ENCODE results near the gene ASB4. TPM values are rescaled to one million over a fixed set of nuclear protein-coding genes. Genes with fewer than 3 reads are reported as not detected.

Gene ASB4
- total RNA-seq, 2 donors from 2014 or later = not detected

DNA sequence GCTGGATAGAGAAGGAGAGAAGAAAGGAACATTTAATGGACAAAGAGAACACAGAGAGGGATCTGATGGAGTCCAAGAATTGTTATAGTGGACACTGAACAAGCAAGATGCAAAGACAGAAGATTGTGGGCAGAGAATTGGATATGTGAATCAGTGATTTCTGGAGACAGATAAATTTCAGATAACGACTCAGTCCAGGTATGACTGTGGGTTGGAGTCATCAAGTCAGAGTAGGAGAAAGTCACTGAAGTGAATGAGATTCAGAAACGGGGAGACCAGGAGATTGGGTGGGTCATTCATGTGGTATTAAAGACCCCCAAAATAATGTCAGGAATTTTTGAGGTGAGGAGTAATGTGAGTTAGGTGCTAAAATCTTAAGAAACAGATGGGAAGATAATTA is 23.0 kb downstream of the ASB4 start:
- Histone ChIP-seq H3K9ac (ENCODE audit: extremely low read depth, low read length, poor library complexity, severe bottlenecking) (no peak overlapping the region), H3K4me1 (ENCODE audit: control insufficient read depth, insufficient read depth, low read length) (no peaks in the 10 kb centered on the region), H3K4me3 (ENCODE audit: low read length) (no peak overlapping the region), H3K9me3 (ENCODE audit: control insufficient read depth, low read length) (no peaks in the 10 kb centered on the region), H3K27ac (ENCODE audit: low read depth, low read length) (no peak overlapping the region), H3K27me3 (ENCODE audit: control insufficient read depth, insufficient read depth, low read length, poor library complexity, severe bottlenecking) (no peaks in the 10 kb centered on the region), H3K36me3 (ENCODE audit: control insufficient read depth, insufficient read depth, low read length) (no peaks in the 10 kb centered on the region)
- Mint-ChIP-seq H3K27ac (no peak overlapping the region), H3K4me3 (no peak overlapping the region), H3K27me3 (ENCODE audit: insufficient read depth) (no peaks in the 10 kb centered on the region), H3K4me1 (peaks cover 4% of the 10 kb centered on the region), H3K36me3 (ENCODE audit: low read depth) (no peaks in the 10 kb centered on the region), H3K9me3 (no peaks in the 10 kb centered on the region)
- no peak for DNase-seq
- WGBS, 2 experiments (ENCODE audit: insufficient coverage in 1 of 2, insufficient read length in 1 of 2) = 87 to 100% methylated on average over 1 to 2 of the region's 2 CpGs
- TF ChIP-seq, protein P1, sequence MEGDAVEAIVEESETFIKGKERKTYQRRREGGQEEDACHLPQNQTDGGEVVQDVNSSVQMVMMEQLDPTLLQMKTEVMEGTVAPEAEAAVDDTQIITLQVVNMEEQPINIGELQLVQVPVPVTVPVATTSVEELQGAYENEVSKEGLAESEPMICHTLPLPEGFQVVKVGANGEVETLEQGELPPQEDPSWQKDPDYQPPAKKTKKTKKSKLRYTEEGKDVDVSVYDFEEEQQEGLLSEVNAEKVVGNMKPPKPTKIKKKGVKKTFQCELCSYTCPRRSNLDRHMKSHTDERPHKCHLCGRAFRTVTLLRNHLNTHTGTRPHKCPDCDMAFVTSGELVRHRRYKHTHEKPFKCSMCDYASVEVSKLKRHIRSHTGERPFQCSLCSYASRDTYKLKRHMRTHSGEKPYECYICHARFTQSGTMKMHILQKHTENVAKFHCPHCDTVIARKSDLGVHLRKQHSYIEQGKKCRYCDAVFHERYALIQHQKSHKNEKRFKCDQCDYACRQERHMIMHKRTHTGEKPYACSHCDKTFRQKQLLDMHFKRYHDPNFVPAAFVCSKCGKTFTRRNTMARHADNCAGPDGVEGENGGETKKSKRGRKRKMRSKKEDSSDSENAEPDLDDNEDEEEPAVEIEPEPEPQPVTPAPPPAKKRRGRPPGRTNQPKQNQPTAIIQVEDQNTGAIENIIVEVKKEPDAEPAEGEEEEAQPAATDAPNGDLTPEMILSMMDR (conservative IDR thresholded peaks at IDR 0.05) = no peak

DNA sequence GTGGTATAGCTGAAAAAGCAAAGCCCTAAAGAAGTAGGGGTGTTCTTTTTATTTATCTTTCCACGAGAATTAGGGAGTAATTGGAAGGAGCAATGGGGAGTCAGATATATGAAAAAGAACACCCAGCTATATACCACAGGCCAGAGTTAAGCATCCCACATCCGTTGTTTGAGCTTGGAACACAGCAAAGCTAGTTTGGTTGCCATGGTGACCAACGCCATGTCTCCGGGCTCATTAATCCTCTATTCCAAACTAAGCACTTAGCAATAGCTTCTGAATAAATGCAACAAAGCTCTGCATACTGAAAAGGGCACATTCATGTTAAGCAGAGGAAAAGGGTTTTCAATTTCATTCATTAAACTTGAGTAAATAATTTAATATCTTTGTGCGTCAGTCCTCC is 23.5 kb downstream of the ASB4 start:
- TF ChIP-seq, protein P1 (conservative IDR thresholded peaks at IDR 0.05) = no peak
- peak; percentile 70 for DNase-seq

DNA sequence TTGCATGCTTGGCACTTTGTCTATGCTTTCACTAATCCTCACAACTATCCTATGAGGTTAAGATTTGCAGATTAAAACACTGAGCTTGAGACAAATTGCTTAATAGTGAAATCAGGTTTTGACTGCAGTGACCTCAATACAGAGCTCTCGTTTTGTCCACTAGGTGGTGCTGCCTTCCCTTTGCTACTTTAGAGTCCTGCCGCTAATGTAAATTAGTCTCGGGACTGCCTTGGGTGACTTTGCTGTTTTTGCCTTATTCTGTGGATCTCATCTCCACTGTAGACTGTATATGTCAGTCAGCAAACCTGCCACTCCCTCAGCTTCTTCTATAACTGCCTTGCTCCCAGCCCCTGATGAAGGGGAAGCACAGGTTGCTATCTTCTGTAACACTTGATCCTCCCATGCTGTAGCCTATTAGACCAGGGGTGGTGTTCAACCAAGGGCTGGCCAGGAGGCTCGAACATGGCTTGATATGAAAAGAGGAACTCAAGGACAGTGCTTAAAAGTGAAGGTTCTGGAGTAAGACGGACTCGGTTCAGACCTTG is 26.0 kb downstream of the ASB4 start:
- no peaks in the 10 kb centered on the region for H3K27me3 Mint-ChIP-seq (ENCODE audit: insufficient read depth)
- H3K9ac ChIP-seq (ENCODE audit: extremely low read depth, low read length, poor library complexity, severe bottlenecking) = no peak overlapping the region
- WGBS, 2 experiments (ENCODE audit: insufficient coverage in 1 of 2, insufficient read length in 1 of 2) = 48 to 49% methylated on average over 2 to 6 of the region's 6 CpGs
- H3K27me3 ChIP-seq (ENCODE audit: control insufficient read depth, insufficient read depth, low read length, poor library complexity, severe bottlenecking) = no peaks in the 10 kb centered on the region
- H3K27ac Mint-ChIP-seq = peak overlapping the region; percentile 71
- no peak overlapping the region for H3K27ac ChIP-seq (ENCODE audit: low read depth, low read length)
- no peaks in the 10 kb centered on the region for H3K4me1 Mint-ChIP-seq
- H3K4me1 ChIP-seq (ENCODE audit: control insufficient read depth, insufficient read depth, low read length) = no peaks in the 10 kb centered on the region
- TF ChIP-seq, protein P1 (conservative IDR thresholded peaks at IDR 0.05) = peak; percentile 94
- DNase-seq = peak; percentile 89
- no peak overlapping the region for H3K4me3 ChIP-seq (ENCODE audit: low read length)
- H3K36me3 ChIP-seq (ENCODE audit: control insufficient read depth, insufficient read depth, low read length) = no peaks in the 10 kb centered on the region
- H3K4me3 Mint-ChIP-seq = no peak overlapping the region
- no peaks in the 10 kb centered on the region for H3K9me3 Mint-ChIP-seq
- H3K36me3 Mint-ChIP-seq (ENCODE audit: low read depth) = no peaks in the 10 kb centered on the region
- H3K9me3 ChIP-seq (ENCODE audit: control insufficient read depth, low read length) = no peaks in the 10 kb centered on the region

More for the DNA sequence above, 23.5 kb downstream of the ASB4 start:
- Histone ChIP-seq H3K27me3 (ENCODE audit: control insufficient read depth, insufficient read depth, low read length, poor library complexity, severe bottlenecking) (no peaks in the 10 kb centered on the region), H3K9me3 (ENCODE audit: control insufficient read depth, low read length) (no peaks in the 10 kb centered on the region), H3K36me3 (ENCODE audit: control insufficient read depth, insufficient read depth, low read length) (no peaks in the 10 kb centered on the region), H3K9ac (ENCODE audit: extremely low read depth, low read length, poor library complexity, severe bottlenecking) (no peak overlapping the region), H3K4me3 (ENCODE audit: low read length) (no peak overlapping the region), H3K4me1 (ENCODE audit: control insufficient read depth, insufficient read depth, low read length) (no peaks in the 10 kb centered on the region), H3K27ac (ENCODE audit: low read depth, low read length) (peak overlapping the region; percentile 15)
- Mint-ChIP-seq H3K9me3 (no peaks in the 10 kb centered on the region), H3K4me3 (no peak overlapping the region), H3K27me3 (ENCODE audit: insufficient read depth) (no peaks in the 10 kb centered on the region), H3K4me1 (peaks cover 4% of the 10 kb centered on the region), H3K27ac (no peak overlapping the region), H3K36me3 (ENCODE audit: low read depth) (no peaks in the 10 kb centered on the region)
- 39 to 64% methylated on average over 3 to 5 of the region's 5 CpGs for WGBS, 2 experiments (ENCODE audit: insufficient coverage in 1 of 2, insufficient read length in 1 of 2)

Measured in endodermal cell (in vitro differentiated cells).